ENCODE data around the gene ADGRL3. TPM values are rescaled to one million over a fixed set of nuclear protein-coding genes. Genes with fewer than 3 reads are reported as not detected.
"Not testable (repeated sequence)": the region's sequence is repeated elsewhere in the genome, so short reads cannot be mapped to it uniquely, and the experiment has no call there.

Gene ADGRL3
- total RNA-seq, 1 donor from 2014 or later: not detected

DNA sequence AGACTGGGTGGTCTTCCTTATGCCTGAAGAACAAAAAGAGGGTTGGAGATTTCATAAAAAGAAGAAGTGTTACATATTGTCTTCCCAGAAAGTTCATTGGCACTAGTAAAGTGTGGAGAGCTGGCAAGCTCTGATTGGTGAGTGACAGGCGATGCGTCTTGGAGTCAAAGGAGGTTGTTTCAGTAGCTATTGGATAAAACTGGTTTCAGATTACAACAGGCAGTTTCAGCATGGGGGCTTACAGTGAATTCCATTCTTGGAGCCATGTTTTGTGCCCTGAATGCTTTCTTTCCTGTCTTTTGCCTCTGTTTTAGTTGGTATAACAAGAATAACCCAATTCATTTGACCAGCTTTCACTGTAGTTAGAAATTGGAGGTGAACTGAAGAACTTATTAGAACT is 750.5 kb downstream of the ADGRL3 start:
- H3K4me3 Mint-ChIP-seq: no peak overlapping the region
- H3K9me3 Mint-ChIP-seq: peaks cover 18% of the 10 kb centered on the region
- no peak for DNase-seq (ENCODE audit: low spot score)
- H3K36me3 Mint-ChIP-seq (ENCODE audit: low read depth): no peaks in the 10 kb centered on the region
- no peak overlapping the region for H3K27ac Mint-ChIP-seq
- no peaks in the 10 kb centered on the region for H3K27me3 Mint-ChIP-seq (ENCODE audit: insufficient read depth)
- no peaks in the 10 kb centered on the region for H3K4me1 Mint-ChIP-seq (ENCODE audit: low read depth)
- intact Hi-C loops (cut with micrococcal nuclease): no loop called here

DNA sequence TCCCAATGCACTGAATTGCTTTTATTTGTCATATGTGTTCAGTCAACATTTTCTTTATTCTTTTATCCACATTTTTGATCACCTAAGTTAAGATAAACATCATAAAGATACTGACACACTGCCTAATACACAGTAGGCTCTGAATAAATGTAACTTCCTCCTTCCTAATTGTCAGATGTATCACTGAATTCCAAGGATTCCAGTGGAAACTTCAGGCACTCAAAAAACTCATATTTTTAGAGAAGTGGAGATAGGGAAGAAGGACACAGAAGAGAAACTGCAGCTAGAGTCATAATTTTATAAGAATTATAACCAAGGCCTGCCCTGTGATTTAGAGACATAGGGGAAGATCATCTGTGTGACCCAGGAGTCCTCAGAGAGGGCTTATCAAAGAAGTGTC is 753.3 kb downstream of the ADGRL3 start:
- H3K36me3 Mint-ChIP-seq (ENCODE audit: low read depth): no peaks in the 10 kb centered on the region
- DNase-seq (ENCODE audit: low spot score): no peak
- no peak overlapping the region for H3K4me3 Mint-ChIP-seq
- H3K9me3 Mint-ChIP-seq: peaks cover 12% of the 10 kb centered on the region
- no peak overlapping the region for H3K27ac Mint-ChIP-seq
- intact Hi-C loops (cut with micrococcal nuclease): no loop called here
- no peaks in the 10 kb centered on the region for H3K4me1 Mint-ChIP-seq (ENCODE audit: low read depth)
- no peaks in the 10 kb centered on the region for H3K27me3 Mint-ChIP-seq (ENCODE audit: insufficient read depth)

DNA sequence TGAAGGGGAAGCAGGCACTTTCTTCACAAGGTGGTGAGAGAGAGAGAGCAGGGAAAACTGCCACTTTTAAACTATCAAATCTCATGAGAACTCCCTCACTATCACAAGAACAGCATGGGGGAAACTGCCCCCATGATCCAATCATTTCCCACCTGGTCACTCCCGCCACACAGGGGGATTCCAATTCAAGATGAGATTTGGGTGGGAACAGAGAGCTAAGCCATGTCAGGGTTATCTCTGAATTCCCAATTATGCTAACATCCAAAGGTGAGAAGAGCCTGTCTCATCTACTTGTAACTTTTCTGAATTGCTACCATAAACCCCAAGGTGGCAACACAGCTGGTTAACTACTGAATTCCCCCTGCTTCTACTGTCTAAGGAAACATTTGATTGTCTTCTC is 758.5 kb downstream of the ADGRL3 start:
- Mint-ChIP-seq H3K4me3 (no peak overlapping the region), H3K9me3 (peaks cover 16% of the 10 kb centered on the region), H3K27me3 (ENCODE audit: insufficient read depth) (no peaks in the 10 kb centered on the region), H3K36me3 (ENCODE audit: low read depth) (no peaks in the 10 kb centered on the region), H3K4me1 (ENCODE audit: low read depth) (no peaks in the 10 kb centered on the region), H3K27ac (no peak overlapping the region)
- intact Hi-C loops (cut with micrococcal nuclease): no loop called here
- no peak for DNase-seq (ENCODE audit: low spot score)

DNA sequence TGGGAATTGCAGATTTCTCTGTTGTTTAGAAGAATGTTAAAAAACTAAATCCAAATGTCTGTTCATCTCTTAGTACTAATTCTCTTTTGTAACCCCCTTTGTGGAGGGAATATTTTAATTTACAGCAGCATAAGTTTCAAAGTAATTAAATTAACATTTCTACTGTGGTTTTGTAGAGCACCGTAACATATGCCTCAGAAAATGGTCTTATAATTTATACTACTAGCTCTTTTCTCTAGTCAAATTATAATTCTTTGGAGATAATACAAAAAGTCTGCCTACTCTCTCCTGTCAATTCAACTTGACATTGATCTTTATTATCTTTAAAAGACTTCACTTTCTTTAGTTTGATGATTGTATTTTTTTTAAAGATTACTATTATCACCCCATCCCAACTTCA is 759.0 kb downstream of the ADGRL3 start:
- Mint-ChIP-seq H3K36me3 (ENCODE audit: low read depth) (no peaks in the 10 kb centered on the region), H3K4me3 (no peak overlapping the region), H3K27ac (no peak overlapping the region), H3K4me1 (ENCODE audit: low read depth) (no peaks in the 10 kb centered on the region), H3K9me3 (peaks cover 12% of the 10 kb centered on the region), H3K27me3 (ENCODE audit: insufficient read depth) (no peaks in the 10 kb centered on the region)
- DNase-seq (ENCODE audit: low spot score): no peak
- intact Hi-C loops (cut with micrococcal nuclease): no loop called here

DNA sequence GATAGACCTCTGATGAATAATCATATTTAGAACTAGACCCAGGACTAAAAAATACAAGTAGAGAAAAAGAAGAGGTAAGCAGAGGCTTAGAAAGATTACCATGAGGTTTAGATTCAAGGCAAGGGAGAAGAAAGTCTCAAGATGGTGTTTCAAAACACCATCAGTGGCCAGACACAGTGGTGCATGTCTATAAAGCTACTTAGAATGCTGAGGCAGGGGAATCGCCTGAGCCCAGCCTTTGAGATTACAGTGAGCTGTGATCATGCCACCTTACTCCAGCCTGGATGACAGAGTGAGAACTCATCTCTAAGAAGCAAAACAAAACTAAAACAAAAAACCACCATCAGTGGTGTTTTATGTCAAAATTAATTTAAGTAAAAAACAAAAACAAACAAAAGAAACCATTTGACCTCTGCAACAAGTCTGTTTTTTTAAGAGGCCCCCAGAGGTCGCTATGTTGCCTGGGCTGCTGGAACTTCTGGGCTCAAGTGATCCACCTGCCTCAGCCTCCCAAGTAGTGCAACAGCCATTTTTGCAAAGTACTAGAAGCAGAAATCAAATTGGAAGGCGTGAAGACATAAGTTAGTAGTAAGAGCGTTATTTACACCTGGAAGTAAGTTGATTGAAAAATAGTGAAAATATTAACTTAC is 784.3 kb downstream of the ADGRL3 start:
- DNase-seq (ENCODE audit: low spot score): no peak
- no peak overlapping the region for H3K27ac Mint-ChIP-seq
- H3K36me3 Mint-ChIP-seq (ENCODE audit: low read depth): no peaks in the 10 kb centered on the region
- intact Hi-C loops (cut with micrococcal nuclease): no loop called here
- H3K27me3 Mint-ChIP-seq (ENCODE audit: insufficient read depth): no peaks in the 10 kb centered on the region
- H3K4me1 Mint-ChIP-seq (ENCODE audit: low read depth): no peaks in the 10 kb centered on the region
- peaks cover 3% of the 10 kb centered on the region for H3K9me3 Mint-ChIP-seq
- no peak overlapping the region for H3K4me3 Mint-ChIP-seq

DNA sequence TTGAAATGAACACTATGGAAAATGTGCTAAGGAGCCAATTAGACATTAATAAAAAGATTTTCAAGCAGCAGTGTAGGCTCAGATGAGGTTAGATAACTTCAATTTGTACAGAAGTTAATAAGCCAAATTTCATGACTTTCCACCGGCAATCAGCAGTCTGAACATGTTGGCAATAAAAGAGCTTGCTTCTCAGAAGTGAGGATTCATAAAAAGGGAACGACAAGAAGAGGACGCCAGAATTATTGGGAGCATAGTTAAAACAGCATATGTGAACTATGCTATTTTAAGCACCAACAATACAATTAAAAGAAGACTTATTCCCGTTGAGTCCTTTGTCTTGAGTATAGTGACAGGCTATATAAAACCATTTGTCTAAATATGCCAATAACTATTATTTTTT is 785.3 kb downstream of the ADGRL3 start:
- no peaks in the 10 kb centered on the region for H3K36me3 Mint-ChIP-seq (ENCODE audit: low read depth)
- intact Hi-C loops (cut with micrococcal nuclease): no loop called here
- H3K4me1 Mint-ChIP-seq (ENCODE audit: low read depth): no peaks in the 10 kb centered on the region
- no peaks in the 10 kb centered on the region for H3K9me3 Mint-ChIP-seq
- H3K27ac Mint-ChIP-seq: no peak overlapping the region
- no peak overlapping the region for H3K4me3 Mint-ChIP-seq
- DNase-seq (ENCODE audit: low spot score): no peak
- H3K27me3 Mint-ChIP-seq (ENCODE audit: insufficient read depth): no peaks in the 10 kb centered on the region

DNA sequence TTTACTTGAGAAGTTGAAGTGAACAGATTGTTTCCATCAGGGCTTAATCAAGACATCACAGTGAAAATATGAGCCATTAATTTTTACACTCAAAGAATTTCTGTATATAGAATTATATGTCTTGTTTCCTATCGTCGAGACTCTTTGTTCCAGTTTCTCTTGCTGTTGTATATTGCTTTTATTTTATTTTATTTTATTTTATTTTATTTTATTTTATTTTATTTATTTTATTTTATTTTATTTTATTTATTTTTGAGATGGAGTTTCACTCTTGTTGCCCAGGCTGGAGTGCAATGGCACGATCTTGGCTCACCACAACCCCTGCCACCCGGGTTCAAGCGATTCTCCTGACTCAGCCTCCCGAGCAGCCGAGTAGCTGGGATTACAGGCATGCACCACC is 786.8 kb downstream of the ADGRL3 start:
- H3K36me3 Mint-ChIP-seq (ENCODE audit: low read depth); H3K9me3 Mint-ChIP-seq; H3K4me1 Mint-ChIP-seq (ENCODE audit: low read depth); intact Hi-C loops (cut with micrococcal nuclease); H3K27me3 Mint-ChIP-seq (ENCODE audit: insufficient read depth); H3K4me3 Mint-ChIP-seq; DNase-seq (ENCODE audit: low spot score); H3K27ac Mint-ChIP-seq: not testable (repeated sequence)

DNA sequence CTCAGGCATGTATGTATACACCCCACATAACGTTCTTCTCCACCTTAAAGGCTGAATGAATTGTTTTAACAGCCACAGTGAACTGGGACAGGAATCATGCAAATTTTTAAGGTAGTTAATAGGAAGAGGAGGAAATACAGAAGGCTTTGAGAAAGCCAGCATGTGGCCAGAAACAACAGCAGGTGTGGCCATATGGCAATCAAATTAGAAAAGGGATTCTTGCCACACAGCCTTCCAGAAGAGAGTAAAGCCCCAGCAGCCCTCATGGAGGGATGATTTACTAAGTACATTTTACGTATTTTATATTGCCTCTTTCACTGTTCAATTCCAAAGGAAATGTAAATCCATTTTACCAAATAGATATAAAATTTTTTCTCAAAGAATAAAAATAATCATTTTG is 792.2 kb downstream of the ADGRL3 start:
- Mint-ChIP-seq H3K9me3 (peaks cover 10% of the 10 kb centered on the region), H3K36me3 (ENCODE audit: low read depth) (no peaks in the 10 kb centered on the region), H3K27ac (no peak overlapping the region), H3K4me1 (ENCODE audit: low read depth) (no peaks in the 10 kb centered on the region), H3K27me3 (ENCODE audit: insufficient read depth) (no peaks in the 10 kb centered on the region), H3K4me3 (no peak overlapping the region)
- DNase-seq (ENCODE audit: low spot score): no peak
- intact Hi-C loops (cut with micrococcal nuclease): no loop called here

DNA sequence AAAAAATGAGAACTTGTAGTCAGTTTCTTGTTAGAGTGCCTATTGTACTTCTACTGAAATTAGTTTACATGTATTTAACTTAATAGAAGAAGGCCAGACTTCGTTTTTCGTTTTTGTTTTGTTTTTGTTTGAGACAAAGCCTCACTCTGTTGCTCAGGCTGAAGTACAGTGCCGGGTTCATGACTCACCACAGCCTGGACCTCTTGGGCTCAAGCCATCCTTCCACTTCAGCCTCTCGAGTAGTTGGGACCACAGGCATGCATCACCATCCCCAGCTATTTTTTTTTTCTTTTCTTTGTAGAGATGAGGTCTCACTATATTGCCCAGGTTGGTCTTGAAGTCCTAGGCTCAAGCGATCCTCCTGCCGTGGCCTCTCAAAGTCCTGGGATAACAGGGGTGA is 793.9 kb downstream of the ADGRL3 start:
- Mint-ChIP-seq H3K9me3 (peaks cover 10% of the 10 kb centered on the region), H3K27ac (no peak overlapping the region), H3K4me1 (ENCODE audit: low read depth) (no peaks in the 10 kb centered on the region), H3K36me3 (ENCODE audit: low read depth) (no peaks in the 10 kb centered on the region), H3K27me3 (ENCODE audit: insufficient read depth) (no peaks in the 10 kb centered on the region), H3K4me3 (no peak overlapping the region)
- intact Hi-C loops (cut with micrococcal nuclease): no loop called here
- DNase-seq (ENCODE audit: low spot score): no peak

DNA sequence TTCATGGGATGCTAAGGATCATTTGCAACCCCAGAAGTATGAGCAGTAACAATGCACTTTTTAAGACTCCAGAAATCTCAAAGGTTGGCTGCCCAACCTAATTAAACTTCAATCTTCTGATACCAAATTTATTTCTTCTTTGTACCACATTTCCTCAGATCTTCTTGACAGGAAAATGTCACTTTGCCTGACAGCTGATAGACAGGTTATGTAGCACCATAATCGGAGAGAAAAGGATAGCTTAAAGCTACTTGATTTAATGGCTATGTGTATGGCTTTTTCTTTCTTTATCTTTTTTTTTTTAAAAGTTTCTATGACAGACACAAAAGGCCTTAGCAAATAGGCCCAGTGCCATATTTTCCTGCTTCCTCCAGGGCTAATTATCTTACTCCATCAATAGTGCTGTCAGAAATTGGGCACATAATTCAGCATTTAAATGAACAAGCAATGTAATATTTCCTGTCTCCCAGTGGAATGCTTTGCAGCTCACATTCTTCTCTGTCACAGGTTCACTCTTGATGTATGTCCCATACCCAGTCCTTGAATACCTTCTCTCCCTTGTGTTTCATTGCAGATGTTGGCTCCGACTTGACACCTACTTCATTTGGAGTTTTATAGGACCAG is 795.7 kb downstream of the ADGRL3 start:
- no peak overlapping the region for H3K4me3 Mint-ChIP-seq
- no peak for DNase-seq (ENCODE audit: low spot score)
- H3K27ac Mint-ChIP-seq: no peak overlapping the region
- H3K36me3 Mint-ChIP-seq (ENCODE audit: low read depth): no peaks in the 10 kb centered on the region
- peaks cover 10% of the 10 kb centered on the region for H3K9me3 Mint-ChIP-seq
- no peaks in the 10 kb centered on the region for H3K27me3 Mint-ChIP-seq (ENCODE audit: insufficient read depth)
- H3K4me1 Mint-ChIP-seq (ENCODE audit: low read depth): no peaks in the 10 kb centered on the region
- intact Hi-C loops (cut with micrococcal nuclease): no loop called here

DNA sequence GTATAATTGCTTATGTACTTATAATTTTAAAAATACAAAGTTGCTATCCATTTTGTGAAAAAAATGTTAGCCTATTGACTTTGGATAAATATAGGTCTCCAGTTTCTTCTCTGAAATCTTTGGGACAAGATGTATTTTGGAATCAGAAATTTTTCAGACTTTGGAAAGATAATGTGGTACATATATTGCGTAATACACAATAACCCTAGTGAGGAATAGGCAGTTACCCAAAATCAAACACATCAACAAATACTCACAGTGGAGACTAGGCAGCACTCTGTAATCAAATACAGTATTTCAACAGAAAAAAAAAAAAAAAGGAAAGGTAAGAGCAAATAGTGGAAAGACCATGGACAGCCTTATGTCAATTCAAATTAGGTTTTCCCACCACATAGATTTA is 796.8 kb downstream of the ADGRL3 start:
- H3K4me1 Mint-ChIP-seq (ENCODE audit: low read depth): no peaks in the 10 kb centered on the region
- intact Hi-C loops (cut with micrococcal nuclease): no loop called here
- no peaks in the 10 kb centered on the region for H3K36me3 Mint-ChIP-seq (ENCODE audit: low read depth)
- no peak for DNase-seq (ENCODE audit: low spot score)
- H3K27ac Mint-ChIP-seq: no peak overlapping the region
- H3K27me3 Mint-ChIP-seq (ENCODE audit: insufficient read depth): no peaks in the 10 kb centered on the region
- peaks cover 10% of the 10 kb centered on the region for H3K9me3 Mint-ChIP-seq
- no peak overlapping the region for H3K4me3 Mint-ChIP-seq

DNA sequence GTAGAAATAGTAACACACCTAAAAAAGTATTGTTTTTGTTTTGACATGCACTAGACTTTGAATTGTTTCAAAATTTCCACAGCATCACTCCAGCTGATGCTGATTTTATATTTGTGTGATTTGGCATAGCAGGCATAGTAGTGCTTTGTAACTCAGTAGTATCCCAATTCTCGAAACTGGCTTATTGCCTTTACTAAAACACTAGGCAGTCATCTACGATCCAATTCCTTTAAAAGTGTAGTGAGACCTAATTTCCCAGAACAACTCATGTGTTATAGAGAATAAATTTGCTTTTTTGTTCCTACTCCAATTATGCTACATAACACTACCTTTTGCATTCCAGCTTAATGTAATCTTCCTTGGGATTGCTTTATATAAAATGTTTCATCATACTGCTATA is 797.7 kb downstream of the ADGRL3 start:
- Mint-ChIP-seq H3K4me3 (no peak overlapping the region), H3K27me3 (ENCODE audit: insufficient read depth) (no peaks in the 10 kb centered on the region), H3K4me1 (ENCODE audit: low read depth) (no peaks in the 10 kb centered on the region), H3K9me3 (peaks cover 7% of the 10 kb centered on the region), H3K36me3 (ENCODE audit: low read depth) (no peaks in the 10 kb centered on the region), H3K27ac (no peak overlapping the region)
- intact Hi-C loops (cut with micrococcal nuclease): no loop called here
- no peak for DNase-seq (ENCODE audit: low spot score)

DNA sequence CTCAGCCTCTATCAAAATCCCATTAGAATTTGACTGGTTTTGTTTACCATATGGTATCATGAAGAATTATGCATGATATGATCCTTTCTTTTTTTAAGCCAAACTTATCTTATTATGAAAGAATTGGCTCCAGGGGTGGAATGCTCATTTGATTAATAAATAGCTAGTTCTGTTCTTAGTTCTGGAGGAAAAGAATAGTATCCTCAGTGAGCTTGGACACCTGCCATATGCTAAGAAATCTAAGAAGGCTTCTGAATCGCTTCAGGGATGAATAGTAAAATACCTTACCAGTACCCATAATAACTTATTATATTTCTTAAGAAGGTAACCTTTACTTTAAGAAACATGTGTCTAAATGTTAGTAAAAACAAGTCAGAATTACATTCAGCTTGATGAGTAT is 803.6 kb downstream of the ADGRL3 start:
- no peak for DNase-seq (ENCODE audit: low spot score)
- H3K9me3 Mint-ChIP-seq: peaks cover 5% of the 10 kb centered on the region
- no peak overlapping the region for H3K4me3 Mint-ChIP-seq
- H3K4me1 Mint-ChIP-seq (ENCODE audit: low read depth): no peaks in the 10 kb centered on the region
- H3K27ac Mint-ChIP-seq: no peak overlapping the region
- H3K27me3 Mint-ChIP-seq (ENCODE audit: insufficient read depth): no peaks in the 10 kb centered on the region
- intact Hi-C loops (cut with micrococcal nuclease): no loop called here
- no peaks in the 10 kb centered on the region for H3K36me3 Mint-ChIP-seq (ENCODE audit: low read depth)

DNA sequence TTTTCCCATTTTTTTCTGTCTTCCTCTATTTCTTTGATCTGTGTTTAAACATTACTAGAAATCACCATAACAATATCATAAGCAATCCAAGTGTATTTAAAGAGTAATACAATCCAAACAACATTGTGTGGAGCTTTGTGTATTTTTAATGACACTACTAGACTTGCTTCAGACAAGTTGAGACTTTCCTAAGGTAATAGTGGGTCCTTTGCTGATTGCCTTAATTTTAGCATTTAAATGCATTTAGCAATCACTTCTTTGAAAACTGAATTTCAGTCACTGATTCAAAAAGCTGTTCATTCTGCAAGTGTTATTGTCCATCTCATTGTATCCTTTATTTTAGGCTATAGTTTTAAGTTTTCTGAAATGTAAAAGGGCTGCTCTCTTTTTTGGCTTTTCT is 804.8 kb downstream of the ADGRL3 start:
- Mint-ChIP-seq H3K4me1 (ENCODE audit: low read depth) (no peaks in the 10 kb centered on the region), H3K9me3 (peaks cover 5% of the 10 kb centered on the region), H3K4me3 (no peak overlapping the region), H3K36me3 (ENCODE audit: low read depth) (no peaks in the 10 kb centered on the region), H3K27me3 (ENCODE audit: insufficient read depth) (no peaks in the 10 kb centered on the region), H3K27ac (no peak overlapping the region)
- intact Hi-C loops (cut with micrococcal nuclease): no loop called here
- DNase-seq (ENCODE audit: low spot score): no peak

Data from activated T-helper 1 cell treated with anti-CD3 and anti-CD28 coated beads, Interleukin-12 subunit alpha, Interleukin-12 subunit beta, Interleukin-2, Interleukin-4 antibody, amounts not matched to agents 30 ng/mL and 10 ng/mL and 1 ng/mL, durations not matched to agents 14 hours and 24 hours and 36 hours (primary cell).